GM06990 (cell line): ENCODE results near the gene PLCD3.
A peak's percentile ranks its signal among the peaks of the same experiment; 100 is the strongest.

ENCODE experiments used
- DNase-seq: peaks from one replicate; pipeline ENCODE4 v3.0.0-alpha.2; 2011; ENCODE audit not compliant: insufficient read length; ENCODE audit errors: extremely low read depth
- H3K27me3 ChIP-seq: replicated peaks from 2 replicates; pipeline ENCODE4 v1.6.0; 2011; ENCODE audit warnings: low read length; ENCODE audit not compliant: control insufficient read depth, insufficient read depth
- H3K36me3 ChIP-seq: 2 replicates; pipeline ENCODE4 v1.5.1; 2011; ENCODE audit warnings: low read length; ENCODE audit not compliant: control insufficient read depth, insufficient read depth
- H3K4me3 ChIP-seq: replicated peaks from 2 replicates; pipeline ENCODE4 v1.5.1; 2011; ENCODE audit warnings: low read depth, mild to moderate bottlenecking, control low read depth, low read length
- TF ChIP-seq, protein P1 (sequence below): IDR thresholded peaks from 2 replicates; pipeline ENCODE4 v1.5.1; 2011; ENCODE audit warnings: low read length, control low read depth, mild to moderate bottlenecking, inconsistent platforms; ENCODE audit not compliant: insufficient read depth, poor library complexity, severe bottlenecking

The PLCD3 gene

DNA sequence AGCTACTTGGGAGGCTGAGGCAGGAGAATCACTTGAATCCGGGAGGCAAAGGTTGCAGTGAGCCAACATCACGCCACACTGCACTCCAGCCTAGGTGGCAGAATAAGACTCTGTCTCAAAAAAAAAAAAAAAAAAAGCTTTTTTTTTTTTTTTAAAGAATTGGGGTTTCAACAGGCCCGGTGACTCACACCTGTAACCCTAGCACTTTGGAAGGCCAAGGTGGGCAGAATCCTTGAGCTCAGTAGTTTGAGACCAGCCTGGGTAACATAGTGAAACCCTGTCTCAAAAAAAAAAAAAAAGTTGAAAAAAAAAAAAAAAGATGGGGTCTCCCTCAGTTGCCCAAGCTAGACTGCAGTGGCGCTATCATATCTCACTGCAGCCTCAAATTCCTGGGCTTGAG is 22.7 kb upstream of the PLCD3 start:
- Histone ChIP-seq H3K36me3 (no peaks in the 10 kb centered on the region), H3K27me3 (no peaks in the 10 kb centered on the region), H3K4me3 (no peak overlapping the region)
- TF ChIP-seq, protein P1, sequence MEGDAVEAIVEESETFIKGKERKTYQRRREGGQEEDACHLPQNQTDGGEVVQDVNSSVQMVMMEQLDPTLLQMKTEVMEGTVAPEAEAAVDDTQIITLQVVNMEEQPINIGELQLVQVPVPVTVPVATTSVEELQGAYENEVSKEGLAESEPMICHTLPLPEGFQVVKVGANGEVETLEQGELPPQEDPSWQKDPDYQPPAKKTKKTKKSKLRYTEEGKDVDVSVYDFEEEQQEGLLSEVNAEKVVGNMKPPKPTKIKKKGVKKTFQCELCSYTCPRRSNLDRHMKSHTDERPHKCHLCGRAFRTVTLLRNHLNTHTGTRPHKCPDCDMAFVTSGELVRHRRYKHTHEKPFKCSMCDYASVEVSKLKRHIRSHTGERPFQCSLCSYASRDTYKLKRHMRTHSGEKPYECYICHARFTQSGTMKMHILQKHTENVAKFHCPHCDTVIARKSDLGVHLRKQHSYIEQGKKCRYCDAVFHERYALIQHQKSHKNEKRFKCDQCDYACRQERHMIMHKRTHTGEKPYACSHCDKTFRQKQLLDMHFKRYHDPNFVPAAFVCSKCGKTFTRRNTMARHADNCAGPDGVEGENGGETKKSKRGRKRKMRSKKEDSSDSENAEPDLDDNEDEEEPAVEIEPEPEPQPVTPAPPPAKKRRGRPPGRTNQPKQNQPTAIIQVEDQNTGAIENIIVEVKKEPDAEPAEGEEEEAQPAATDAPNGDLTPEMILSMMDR, result no peak
- DNase-seq, result no peak

DNA sequence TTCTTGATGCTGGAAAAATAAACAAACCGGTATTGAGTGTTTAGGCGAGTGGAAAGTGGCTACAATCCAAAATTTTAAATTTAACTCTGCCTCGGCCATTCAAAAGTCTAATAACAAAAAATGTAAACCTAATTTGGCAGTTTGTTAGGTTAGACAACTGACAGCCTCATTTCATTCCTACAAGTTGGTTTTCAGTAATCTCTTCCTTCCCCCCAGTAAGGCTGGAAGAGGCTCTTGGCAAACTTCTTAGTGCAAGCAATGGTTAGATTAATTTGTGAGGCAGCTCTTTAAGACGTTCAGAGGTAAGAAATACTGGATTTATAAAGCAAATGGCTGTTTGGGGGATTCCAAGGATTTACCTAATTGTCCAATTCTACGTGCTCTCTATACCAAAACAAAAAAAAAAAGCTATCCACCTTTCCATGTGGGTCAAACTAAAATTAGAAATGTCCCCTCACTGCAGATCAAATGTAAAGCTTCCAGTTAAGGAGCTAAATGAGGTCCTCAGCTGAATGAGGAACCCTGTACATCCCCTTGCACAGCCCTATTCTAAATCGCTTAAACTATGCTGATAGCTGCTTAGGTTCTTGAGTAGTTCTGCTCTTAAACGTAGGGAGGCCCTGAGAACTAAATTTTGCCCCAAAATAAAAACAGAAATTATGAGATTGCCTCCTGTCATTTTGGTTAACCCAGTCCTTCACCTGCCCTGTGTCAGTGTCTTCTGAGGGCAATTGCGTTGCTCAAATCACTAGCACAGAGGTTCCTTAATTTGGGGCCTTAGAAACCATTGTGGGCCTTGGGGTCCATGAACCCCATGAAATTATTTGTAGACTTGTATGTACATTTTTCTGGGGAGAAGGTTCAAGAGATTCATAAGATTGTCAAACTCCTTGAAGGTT is 18.8 kb upstream of the PLCD3 start:
- DNase-seq, result no peak
- H3K27me3 ChIP-seq, result no peaks in the 10 kb centered on the region
- TF ChIP-seq, protein P1, result no peak
- peak overlapping the region; percentile 98 for H3K4me3 ChIP-seq
- no peaks in the 10 kb centered on the region; the same call in 1 of the 2 replicates for H3K36me3 ChIP-seq

DNA sequence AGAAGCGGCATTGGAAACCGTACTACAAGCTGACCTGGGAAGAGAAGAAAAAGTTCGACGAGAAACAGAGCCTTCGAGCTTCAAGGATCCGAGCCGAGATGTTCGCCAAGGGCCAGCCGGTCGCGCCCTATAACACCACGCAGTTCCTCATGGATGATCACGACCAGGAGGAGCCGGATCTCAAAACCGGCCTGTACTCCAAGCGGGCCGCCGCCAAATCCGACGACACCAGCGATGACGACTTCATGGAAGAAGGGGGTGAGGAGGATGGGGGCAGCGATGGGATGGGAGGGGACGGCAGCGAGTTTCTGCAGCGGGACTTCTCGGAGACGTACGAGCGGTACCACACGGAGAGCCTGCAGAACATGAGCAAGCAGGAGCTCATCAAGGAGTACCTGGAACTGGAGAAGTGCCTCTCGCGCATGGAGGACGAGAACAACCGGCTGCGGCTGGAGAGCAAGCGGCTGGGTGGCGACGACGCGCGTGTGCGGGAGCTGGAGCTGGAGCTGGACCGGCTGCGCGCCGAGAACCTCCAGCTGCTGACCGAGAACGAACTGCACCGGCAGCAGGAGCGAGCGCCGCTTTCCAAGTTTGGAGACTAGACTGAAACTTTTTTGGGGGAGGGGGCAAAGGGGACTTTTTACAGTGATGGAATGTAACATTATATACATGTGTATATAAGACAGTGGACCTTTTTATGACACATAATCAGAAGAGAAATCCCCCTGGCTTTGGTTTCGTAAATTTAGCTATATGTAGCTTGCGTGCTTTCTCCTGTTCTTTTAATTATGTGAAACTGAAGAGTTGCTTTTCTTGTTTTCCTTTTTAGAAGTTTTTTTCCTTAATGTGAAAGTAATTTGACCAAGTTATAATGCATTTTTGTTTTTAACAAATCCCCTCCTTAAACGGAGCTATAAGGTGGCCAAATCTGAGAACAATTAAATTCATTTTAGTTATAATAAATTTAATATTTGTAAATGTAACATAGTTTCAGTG is 17.7 kb upstream of the PLCD3 start:
- H3K4me3 ChIP-seq, result peak overlapping the region; percentile 98
- peak; percentile 73 for DNase-seq
- H3K36me3 ChIP-seq, result no peaks in the 10 kb centered on the region; the same call in 1 of the 2 replicates
- no peaks in the 10 kb centered on the region for H3K27me3 ChIP-seq
- TF ChIP-seq, protein P1, result no peak

DNA sequence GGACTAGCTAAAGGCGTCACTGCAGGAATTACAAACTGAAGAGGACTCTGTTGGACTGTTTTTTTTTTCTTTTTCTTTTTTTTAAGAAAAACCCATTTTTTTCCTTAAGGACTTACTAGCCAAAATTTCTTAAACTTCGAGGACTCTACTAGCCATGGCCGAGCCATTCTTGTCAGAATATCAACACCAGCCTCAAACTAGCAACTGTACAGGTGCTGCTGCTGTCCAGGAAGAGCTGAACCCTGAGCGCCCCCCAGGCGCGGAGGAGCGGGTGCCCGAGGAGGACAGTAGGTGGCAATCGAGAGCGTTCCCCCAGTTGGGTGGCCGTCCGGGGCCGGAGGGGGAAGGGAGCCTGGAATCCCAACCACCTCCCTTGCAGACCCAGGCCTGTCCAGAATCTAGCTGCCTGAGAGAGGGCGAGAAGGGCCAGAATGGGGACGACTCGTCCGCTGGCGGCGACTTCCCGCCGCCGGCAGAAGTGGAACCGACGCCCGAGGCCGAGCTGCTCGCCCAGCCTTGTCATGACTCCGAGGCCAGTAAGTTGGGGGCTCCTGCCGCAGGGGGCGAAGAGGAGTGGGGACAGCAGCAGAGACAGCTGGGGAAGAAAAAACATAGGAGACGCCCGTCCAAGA is 16.8 kb upstream of the PLCD3 start:
- no peaks in the 10 kb centered on the region for H3K27me3 ChIP-seq

More for the DNA sequence above, 16.8 kb upstream of the PLCD3 start:
- peak overlapping the region; percentile 98 for H3K4me3 ChIP-seq
- no peaks in the 10 kb centered on the region; the same call in 1 of the 2 replicates for H3K36me3 ChIP-seq
- peak; percentile 85 for DNase-seq
- TF ChIP-seq, protein P1, result peak; percentile 97
